ENCODE measurements around the gene KCNH4.

DNA sequence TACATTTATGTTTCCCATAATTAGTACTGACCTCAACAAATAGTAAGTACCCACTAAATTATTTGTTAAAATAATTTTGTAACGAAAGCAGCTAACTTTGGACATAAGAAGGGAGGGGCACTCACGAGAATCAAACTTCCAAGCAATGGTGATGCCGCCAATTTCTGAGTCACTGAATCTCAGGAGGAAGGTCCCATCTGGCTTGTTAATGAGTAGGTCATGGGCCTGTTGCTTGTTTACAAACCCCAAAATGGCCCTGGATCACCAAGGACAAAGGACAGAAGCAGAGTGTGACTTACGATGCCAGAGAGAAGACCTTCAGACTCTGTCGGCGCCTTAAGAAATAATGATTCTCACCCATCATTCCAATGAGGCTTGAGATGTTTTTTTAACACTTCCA is 29.1 kb upstream of the KCNH4 start:
- TF ChIP-seq POLR2A (IDR thresholded peaks at IDR 0.05), result no peak
- TF ChIP-seq, protein P1, sequence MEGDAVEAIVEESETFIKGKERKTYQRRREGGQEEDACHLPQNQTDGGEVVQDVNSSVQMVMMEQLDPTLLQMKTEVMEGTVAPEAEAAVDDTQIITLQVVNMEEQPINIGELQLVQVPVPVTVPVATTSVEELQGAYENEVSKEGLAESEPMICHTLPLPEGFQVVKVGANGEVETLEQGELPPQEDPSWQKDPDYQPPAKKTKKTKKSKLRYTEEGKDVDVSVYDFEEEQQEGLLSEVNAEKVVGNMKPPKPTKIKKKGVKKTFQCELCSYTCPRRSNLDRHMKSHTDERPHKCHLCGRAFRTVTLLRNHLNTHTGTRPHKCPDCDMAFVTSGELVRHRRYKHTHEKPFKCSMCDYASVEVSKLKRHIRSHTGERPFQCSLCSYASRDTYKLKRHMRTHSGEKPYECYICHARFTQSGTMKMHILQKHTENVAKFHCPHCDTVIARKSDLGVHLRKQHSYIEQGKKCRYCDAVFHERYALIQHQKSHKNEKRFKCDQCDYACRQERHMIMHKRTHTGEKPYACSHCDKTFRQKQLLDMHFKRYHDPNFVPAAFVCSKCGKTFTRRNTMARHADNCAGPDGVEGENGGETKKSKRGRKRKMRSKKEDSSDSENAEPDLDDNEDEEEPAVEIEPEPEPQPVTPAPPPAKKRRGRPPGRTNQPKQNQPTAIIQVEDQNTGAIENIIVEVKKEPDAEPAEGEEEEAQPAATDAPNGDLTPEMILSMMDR (IDR thresholded peaks at IDR 0.05), result no peak
- no peak for TF ChIP-seq EP300 (IDR thresholded peaks at IDR 0.05)
